PC-9 (cell line): ENCODE results near the gene RBMX. TPM values are rescaled to one million over a fixed set of nuclear protein-coding genes. Genes with fewer than 3 reads are reported as not detected.
"Not testable (repeated sequence)": the region's sequence is repeated elsewhere in the genome, so short reads cannot be mapped to it uniquely, and the experiment has no call there.

Experiments
- BruUV-seq: library from RNA; stranded (reverse); fragments of 400-500 nt; replicated peaks from 2 replicates; lab custom pipeline; 2021; lab: Mats Ljungman, UMichigan
- CTCF ChIA-PET: fragments of 300-600 bp; sonication (Branson Sonifier 250); formaldehyde crosslinking; loops from one replicate; lab custom pipeline; 2022; ENCODE audit warnings: antibody characterized with exemption; lab: Charles Lee
- POLR2A ChIA-PET: fragments of 300-600 bp; sonication (Branson Sonifier 250); formaldehyde crosslinking; loops from one replicate; lab custom pipeline; 2022; ENCODE audit warnings: antibody characterized with exemption; ENCODE audit not compliant: unreplicated experiment; lab: Charles Lee
- DNase-seq, 2 experiments: peaks; one replicate each; pipeline versions ENCODE4 v3.0.0 to v3.0.0-alpha.2; 2015 to 2022; ENCODE audit warnings: mixed read lengths in 1 of 2
- H2AFZ ChIP-seq: fragments of 200-600 bp; sonication (generic); 2 replicates; pipeline ENCODE4 v1.8.1; 2017; ENCODE audit warnings: antibody characterized with exemption
- H3F3A ChIP-seq: fragments of 200-600 bp; sonication (generic); 2 replicates; pipeline ENCODE4 v1.8.1; 2017; ENCODE audit warnings: antibody characterized with exemption, mild to moderate bottlenecking, low read depth; ENCODE audit not compliant: insufficient read depth
- H3K27ac ChIP-seq: fragments of 200-600 bp; sonication (generic); 2 replicates; pipeline ENCODE4 v1.6.1; 2016; ENCODE audit warnings: mixed run types
- H3K27me3 ChIP-seq: fragments of 200-600 bp; sonication (generic); 2 replicates; pipeline ENCODE4 v1.6.1; 2016; ENCODE audit warnings: low read depth, mixed run types; ENCODE audit not compliant: insufficient read depth
- H3K36me3 ChIP-seq: fragments of 200-600 bp; sonication (generic); 2 replicates; pipeline ENCODE4 v1.6.1; 2016; ENCODE audit warnings: low read depth, mixed run types
- H3K4me1 ChIP-seq: fragments of 200-600 bp; sonication (generic); replicated peaks from 2 replicates; pipeline ENCODE4 v1.6.1; 2016; ENCODE audit warnings: mixed run types; ENCODE audit not compliant: insufficient read depth
- H3K4me2 ChIP-seq: fragments of 200-600 bp; sonication (generic); 2 replicates; pipeline ENCODE4 v1.6.1; 2017; ENCODE audit warnings: mixed run types
- H3K4me3 ChIP-seq: fragments of 200-600 bp; sonication (generic); 2 replicates; pipeline ENCODE4 v1.6.1; 2016; ENCODE audit warnings: mixed run types
- H3K79me2 ChIP-seq: fragments of 200-600 bp; sonication (generic); 2 replicates; pipeline ENCODE4 v1.6.1; 2017; ENCODE audit warnings: low read depth, mixed run types
- H3K9me2 ChIP-seq: fragments of 200-600 bp; sonication (generic); 2 replicates; pipeline ENCODE4 v1.8.1; 2017; ENCODE audit warnings: mild to moderate bottlenecking; ENCODE audit not compliant: insufficient read depth
- H3K9me3 ChIP-seq: fragments of 200-600 bp; sonication (generic); 2 replicates; pipeline ENCODE4 v1.8.1; 2016; ENCODE audit warnings: low read depth; ENCODE audit not compliant: insufficient read depth
- H4K20me1 ChIP-seq: fragments of 200-600 bp; sonication (generic); 2 replicates; pipeline ENCODE4 v1.8.1; 2017; ENCODE audit not compliant: insufficient read depth
- CTCF ChIP-seq: fragments of 200-600 bp; sonication (generic); conservative IDR thresholded peaks from 2 replicates; pipeline ENCODE4 v1.6.1; 2017; ENCODE audit warnings: mixed run types, antibody characterized with exemption, mild to moderate bottlenecking, moderate library complexity
- EZH2 ChIP-seq: fragments of 200-600 bp; sonication (generic); IDR thresholded peaks from 2 replicates; pipeline ENCODE4 v1.8.0; 2017; ENCODE audit warnings: antibody characterized with exemption, low read depth
- intact Hi-C: fragments of 100-400 bp; cut with micrococcal nuclease; formaldehyde crosslinking; loops from one replicate; pipeline ENCODE4 v1.10.0; 2022; ENCODE audit not compliant: unreplicated experiment
- total RNA-seq: library from RNA; stranded (reverse); gene quantifications from 2 replicates; pipeline ENCODE4 v1.2.3, GENCODE V29; 2021

RBMX gene
- total RNA-seq, 1 experiment from 2014 or later = 275 TPM

DNA sequence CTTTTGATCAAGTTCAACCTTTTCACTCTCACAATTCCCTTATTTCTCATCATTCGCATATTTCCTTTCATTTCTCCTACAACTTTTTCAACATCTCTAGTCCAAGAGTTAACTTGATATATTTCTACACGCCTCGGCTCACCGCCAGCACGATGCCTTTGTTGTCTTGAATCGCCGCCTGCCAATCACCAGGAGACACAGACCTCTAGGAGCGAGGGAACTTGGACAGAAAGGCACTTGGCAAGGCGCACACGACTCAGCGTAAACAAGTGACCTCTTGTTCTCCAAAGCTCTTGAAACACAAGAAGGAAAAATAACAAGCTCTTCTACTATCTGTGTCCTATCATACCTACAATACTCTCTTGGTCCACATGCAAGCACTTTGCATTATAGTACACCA is 27.1 kb upstream of the RBMX start:
- H3K36me3 ChIP-seq = no peaks in the 10 kb centered on the region
- H3K4me1 ChIP-seq = peaks cover 10% of the 10 kb centered on the region
- H3K4me2 ChIP-seq = no peak overlapping the region
- H3K4me3 ChIP-seq = no peak overlapping the region
- intact Hi-C loops = no loop called here
- CTCF ChIA-PET = no interaction called here
- no TSS peak for BruUV-seq
- H3K9me2 ChIP-seq = no peaks in the 10 kb centered on the region
- peaks cover 6% of the 10 kb centered on the region; the same call in 1 of the 2 replicates for H3F3A ChIP-seq
- POLR2A ChIA-PET = interaction anchor here (0.7 kb wide), 1 partner anchor 27 kb away, joined by 9 read pairs; the partner anchor contains the start of gene RBMX
- no peak overlapping the region for H3K27ac ChIP-seq
- peaks cover 17% of the 10 kb centered on the region for H3K79me2 ChIP-seq
- no peak for TF ChIP-seq EZH2
- no peak for TF ChIP-seq CTCF
- DNase-seq = no peak
- H3K27me3 ChIP-seq = no peaks in the 10 kb centered on the region
- H4K20me1 ChIP-seq = no peaks in the 10 kb centered on the region
- no peak overlapping the region for H2AFZ ChIP-seq
- H3K9me3 ChIP-seq = no peaks in the 10 kb centered on the region

DNA sequence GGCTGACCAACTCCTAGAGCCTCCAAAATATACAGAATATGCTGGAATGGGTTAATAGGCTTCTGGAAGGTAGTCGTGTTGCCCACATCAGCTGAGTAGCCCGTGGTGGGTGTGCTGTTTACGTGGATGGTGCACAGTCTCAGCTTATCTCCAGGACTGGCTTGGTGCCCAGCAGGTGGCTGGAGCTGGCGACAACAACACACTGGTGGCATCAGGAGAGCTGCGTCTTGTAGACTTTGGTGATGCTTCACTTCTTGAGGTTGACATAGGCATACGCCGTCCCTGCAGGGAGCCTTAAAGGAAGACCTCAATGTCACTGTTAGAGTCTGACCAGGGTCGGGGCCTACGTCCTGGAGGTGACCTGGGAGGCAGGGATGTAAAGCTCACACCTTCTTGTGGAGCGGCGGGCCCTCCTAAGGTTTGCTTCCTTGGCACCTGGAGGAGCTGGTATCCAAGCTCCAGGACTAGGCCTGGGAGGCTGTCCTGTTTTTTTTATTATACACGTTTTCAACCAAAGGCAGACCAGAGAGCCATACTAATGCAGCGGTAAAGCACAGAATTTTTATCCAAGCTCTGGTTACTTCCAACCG is 26.5 kb upstream of the RBMX start:
- Histone ChIP-seq H3F3A (peaks cover 6% of the 10 kb centered on the region; the same call in 1 of the 2 replicates), H3K4me3 (no peak overlapping the region), H3K4me1 (peaks cover 10% of the 10 kb centered on the region), H3K9me3 (no peaks in the 10 kb centered on the region), H3K27ac (no peak overlapping the region), H2AFZ (no peak overlapping the region), H3K9me2 (no peaks in the 10 kb centered on the region), H3K27me3 (no peaks in the 10 kb centered on the region), H3K79me2 (peaks cover 11% of the 10 kb centered on the region), H3K36me3 (no peaks in the 10 kb centered on the region), H4K20me1 (no peaks in the 10 kb centered on the region), H3K4me2 (no peak overlapping the region)
- ChIA-PET POLR2A (no interaction called here), CTCF (no interaction called here)
- no peak for TF ChIP-seq CTCF
- no peak for TF ChIP-seq EZH2
- DNase-seq = no peak
- intact Hi-C loops = no loop called here
- no TSS peak for BruUV-seq

GRCh38 chrX:136904067-136904466 is 23.5 kb upstream of the RBMX start:
- H3F3A ChIP-seq, H3K4me2 ChIP-seq, CTCF ChIA-PET, H3K9me2 ChIP-seq, H3K9me3 ChIP-seq, intact Hi-C loops, BruUV-seq, H3K4me1 ChIP-seq, H3K27ac ChIP-seq, H3K27me3 ChIP-seq, H2AFZ ChIP-seq, H4K20me1 ChIP-seq, H3K36me3 ChIP-seq, POLR2A ChIA-PET, H3K4me3 ChIP-seq, H3K79me2 ChIP-seq, DNase-seq: not testable (repeated sequence)

GRCh38 chrX:136900071-136900470 is 19.5 kb upstream of the RBMX start:
- H4K20me1 ChIP-seq, H3K4me3 ChIP-seq, H3F3A ChIP-seq, DNase-seq, CTCF ChIA-PET, H3K27ac ChIP-seq, POLR2A ChIA-PET, H3K79me2 ChIP-seq, intact Hi-C loops, H3K4me1 ChIP-seq, H3K9me3 ChIP-seq, H3K27me3 ChIP-seq, BruUV-seq, H3K36me3 ChIP-seq, H2AFZ ChIP-seq, H3K9me2 ChIP-seq, H3K4me2 ChIP-seq: not testable (repeated sequence)
